ENCODE results near the gene ADGRE2.

GRCh38 chr19:14715841-14716240 is 62.5 kb downstream of the ADGRE2 start:
- TF ChIP-seq CTCF (IDR thresholded peaks at IDR 0.05; ENCODE audit: low read depth, low read length, poor library complexity, severe bottlenecking) = no peak
- TF ChIP-seq EZH2phosphoT487 (IDR thresholded peaks at IDR 0.05; ENCODE audit: borderline replicate concordance, low read length) = no peak

Data from DOHH2 (cell line).